Transverse colon (tissue), 3 donors: ENCODE data around the gene NDC80.

Source experiments
- CTCF ChIP-seq, 5 experiments: fragments of 200-600 bp in 3 of 5; fragments of 450-650 bp in 2 of 5; sonication (generic) in 3 of 5; IDR thresholded peaks; 1 replicate in 2 of 5; 2 replicates in 3 of 5; pipeline ENCODE4 v1.5.1; 2016 to 2017; ENCODE audit warnings: antibody characterized with exemption in 5 of 5, inconsistent platforms in 3 of 5, mild to moderate bottlenecking in 2 of 5, moderate library complexity in 1 of 5
- EP300 ChIP-seq: sonication (generic); formaldehyde crosslinking; IDR thresholded peaks from one replicate; pipeline ENCODE4 v1.6.1; 2017; ENCODE audit warnings: antibody characterized with exemption, low read depth

- TF ChIP-seq CTCF (IDR thresholded peaks at IDR 0.05) (no peak), EP300 (no peak)
Measured at GRCh38 chr18:2536493-2536892, 34.9 kb upstream of the NDC80 start.
